Measurements from ENCODE around the gene TBCC. TPM values are rescaled to one million over a fixed set of nuclear protein-coding genes. Genes with fewer than 3 reads are reported as not detected.

TBCC gene
- total and polyA plus RNA-seq, 7 experiments from 2014 or later = 39.6 to 119 (median 73.5) TPM

- H3K4me1 Mint-ChIP-seq = peaks cover 21 to 46% (median 36%) of the 10 kb centered on the region in 7 donors
- no peak for DNase-seq
- H3K4me3 Mint-ChIP-seq = no peak overlapping the region
- CTCF ChIA-PET = no interaction called here
- H3K4me3 ChIP-seq (ENCODE audit: low read length) = no peak overlapping the region
- H3K27me3 Mint-ChIP-seq = no peaks in the 10 kb centered on the region
- peaks cover 17 to 37% (median 25%) of the 10 kb centered on the region in 5 donors for H3K36me3 Mint-ChIP-seq
- POLR2A ChIA-PET = interaction anchor here (5.9 to 42.6 kb wide), 2 partner anchors 12 to 19 kb away, joined by 62 to 1628 read pairs; partner anchors contain the start of genes BICRAL and TBCC
- no peaks in the 10 kb centered on the region for H3K4me1 ChIP-seq (ENCODE audit: control insufficient read depth in 2 of 2, insufficient read depth in 2 of 2, low read length in 2 of 2)
- intact Hi-C loops (cut with micrococcal nuclease) = no loop called here
- no peaks in the 10 kb centered on the region for H3K9me3 ChIP-seq (ENCODE audit: control insufficient read depth in 2 of 3, low read length in 3 of 3)
- no peak overlapping the region for H3K27ac ChIP-seq (ENCODE audit: low read depth, low read length)
- H3K27ac Mint-ChIP-seq = peak overlapping the region in 3 of 9 donors; percentile 30 to 88 (median 45)
- H3K36me3 ChIP-seq (ENCODE audit: control insufficient read depth in 2 of 3, insufficient read depth in 3 of 3, low read length in 3 of 3) = peaks cover 0 to 17% (median 0%) of the 10 kb centered on the region in 3 experiments
- no peak for ATAC-seq
- no peaks in the 10 kb centered on the region for H3K27me3 ChIP-seq (ENCODE audit: control insufficient read depth in 2 of 2, insufficient read depth in 2 of 2, low read length in 2 of 2)
- H3K9me3 Mint-ChIP-seq = no peaks in the 10 kb centered on the region
Measured at GRCh38 chr6:42758756-42759430, 13.0 kb upstream of the TBCC start.

GRCh38 chr6:42756722-42757121 is 10.8 kb upstream of the TBCC start:
- peaks cover 18 to 56% (median 38%) of the 10 kb centered on the region in 7 donors for H3K4me1 Mint-ChIP-seq
- Histone ChIP-seq H3K27ac (ENCODE audit: low read depth, low read length) (no peak overlapping the region), H3K27me3 (ENCODE audit: control insufficient read depth in 2 of 2, insufficient read depth in 2 of 2, low read length in 2 of 2) (no peaks in the 10 kb centered on the region), H3K9me3 (ENCODE audit: control insufficient read depth in 2 of 3, low read length in 3 of 3) (no peaks in the 10 kb centered on the region), H3K4me1 (ENCODE audit: control insufficient read depth in 2 of 2, insufficient read depth in 2 of 2, low read length in 2 of 2) (no peaks in the 10 kb centered on the region), H3K4me3 (ENCODE audit: low read length) (no peak overlapping the region), H3K36me3 (ENCODE audit: control insufficient read depth in 2 of 3, insufficient read depth in 3 of 3, low read length in 3 of 3) (peaks cover 0 to 19% (median 0%) of the 10 kb centered on the region in 3 experiments)
- peak overlapping the region in 1 of 9 donors; percentile 78 for H3K27ac Mint-ChIP-seq
- H3K9me3 Mint-ChIP-seq = no peaks in the 10 kb centered on the region
- H3K4me3 Mint-ChIP-seq = no peak overlapping the region
- intact Hi-C loops (cut with micrococcal nuclease) = no loop called here
- DNase-seq (no peak), ATAC-seq (no peak)
- no peaks in the 10 kb centered on the region for H3K27me3 Mint-ChIP-seq
- ChIA-PET CTCF (interaction anchor here (0.6 kb wide), 1 partner anchor 93 kb away, joined by 3 read pairs; no protein-coding TSS in a partner anchor), POLR2A (interaction anchor here (2.7 to 42.6 kb wide), 2 partner anchors 10 to 21 kb away, joined by 14 to 1628 read pairs; partner anchors contain the start of genes BICRAL and TBCC)
- peaks cover 17 to 41% (median 25%) of the 10 kb centered on the region in 5 donors for H3K36me3 Mint-ChIP-seq

GRCh38 chr6:42754759-42755158 is 8.9 kb upstream of the TBCC start:
- ATAC-seq (no peak), DNase-seq (no peak)
- Histone ChIP-seq H3K4me3 (ENCODE audit: low read length) (no peak overlapping the region), H3K9me3 (ENCODE audit: control insufficient read depth in 2 of 3, low read length in 3 of 3) (no peaks in the 10 kb centered on the region), H3K4me1 (ENCODE audit: control insufficient read depth in 2 of 2, insufficient read depth in 2 of 2, low read length in 2 of 2) (no peaks in the 10 kb centered on the region), H3K27ac (ENCODE audit: low read depth, low read length) (no peak overlapping the region), H3K36me3 (ENCODE audit: control insufficient read depth in 2 of 3, insufficient read depth in 3 of 3, low read length in 3 of 3) (peaks cover 0 to 18% (median 0%) of the 10 kb centered on the region in 3 experiments), H3K27me3 (ENCODE audit: control insufficient read depth in 2 of 2, insufficient read depth in 2 of 2, low read length in 2 of 2) (no peaks in the 10 kb centered on the region)
- H3K4me1 Mint-ChIP-seq = peaks cover 18 to 61% (median 43%) of the 10 kb centered on the region in 7 donors
- intact Hi-C loops (cut with micrococcal nuclease) = no loop called here
- ChIA-PET POLR2A (interaction anchor here (0.5 to 42.6 kb wide), 3 partner anchors 8 to 23 kb away, joined by 3 to 1628 read pairs (median 14); partner anchors contain the start of genes BICRAL and TBCC), CTCF (no interaction called here)
- H3K9me3 Mint-ChIP-seq = no peaks in the 10 kb centered on the region
- peaks cover 17 to 40% (median 25%) of the 10 kb centered on the region in 5 donors for H3K36me3 Mint-ChIP-seq
- peak overlapping the region in 3 of 9 donors; percentile 45 to 70 (median 53) for H3K27ac Mint-ChIP-seq
- H3K27me3 Mint-ChIP-seq = no peaks in the 10 kb centered on the region
- peak overlapping the region in 1 of 10 donors; percentile 0 for H3K4me3 Mint-ChIP-seq

GRCh38 chr6:42751055-42751454 is 5.2 kb upstream of the TBCC start:
- Mint-ChIP-seq H3K27ac (peak overlapping the region in 2 of 9 donors; percentile 14 to 22), H3K36me3 (peaks cover 2 to 16% (median 12%) of the 10 kb centered on the region in 5 donors), H3K27me3 (no peaks in the 10 kb centered on the region), H3K9me3 (peaks cover 0 to 1% (median 0%) of the 10 kb centered on the region in 11 donors), H3K4me1 (peaks cover 22 to 51% (median 40%) of the 10 kb centered on the region in 7 donors), H3K4me3 (no peak overlapping the region)
- POLR2A ChIA-PET = interaction anchor here (1.2 to 42.6 kb wide), 3 partner anchors 11 to 27 kb away, joined by 5 to 1628 read pairs (median 6); partner anchors contain the start of gene BICRAL
- Histone ChIP-seq H3K4me3 (ENCODE audit: low read length) (no peak overlapping the region), H3K4me1 (ENCODE audit: control insufficient read depth in 2 of 2, insufficient read depth in 2 of 2, low read length in 2 of 2) (peaks cover 11 to 20% of the 10 kb centered on the region in 2 donors), H3K36me3 (ENCODE audit: control insufficient read depth in 2 of 3, insufficient read depth in 3 of 3, low read length in 3 of 3) (peaks cover 0 to 3% (median 0%) of the 10 kb centered on the region in 3 experiments), H3K27me3 (ENCODE audit: control insufficient read depth in 2 of 2, insufficient read depth in 2 of 2, low read length in 2 of 2) (no peaks in the 10 kb centered on the region), H3K9me3 (ENCODE audit: control insufficient read depth in 2 of 3, low read length in 3 of 3) (no peaks in the 10 kb centered on the region), H3K27ac (ENCODE audit: low read depth, low read length) (no peak overlapping the region)
- intact Hi-C loops (cut with micrococcal nuclease) = no loop called here
- ATAC-seq (no peak), DNase-seq (no peak)
- CTCF ChIA-PET = no interaction called here

- Histone ChIP-seq H3K27me3 (ENCODE audit: control insufficient read depth in 2 of 2, insufficient read depth in 2 of 2, low read length in 2 of 2) (no peaks in the 10 kb centered on the region), H3K9me3 (ENCODE audit: control insufficient read depth in 2 of 3, low read length in 3 of 3) (peaks cover 0 to 14% (median 0%) of the 10 kb centered on the region in 3 experiments), H3K36me3 (ENCODE audit: control insufficient read depth in 2 of 3, insufficient read depth in 3 of 3, low read length in 3 of 3) (peaks cover 0 to 6% (median 0%) of the 10 kb centered on the region in 3 experiments), H3K27ac (ENCODE audit: low read depth, low read length) (peak overlapping the region; percentile 88), H3K4me1 (ENCODE audit: control insufficient read depth in 2 of 2, insufficient read depth in 2 of 2, low read length in 2 of 2) (peaks cover 19 to 29% of the 10 kb centered on the region in 2 donors), H3K4me3 (ENCODE audit: low read length) (no peak overlapping the region)
- peaks cover 0 to 25% (median 5%) of the 10 kb centered on the region in 11 donors for H3K9me3 Mint-ChIP-seq
- POLR2A ChIA-PET = interaction anchor here (0.6 to 42.6 kb wide), 11 partner anchors 12 to 1726 kb away, joined by 3 to 1628 read pairs (median 10); partner anchors contain the start of genes BICRAL, CNPY3, PPP2R5D and RPL7L1
- peaks cover 4 to 16% (median 10%) of the 10 kb centered on the region in 5 donors for H3K36me3 Mint-ChIP-seq
- CTCF ChIA-PET = interaction anchor here (0.6 to 5.0 kb wide), 4 partner anchors 21 to 33 kb away, joined by 4 to 34 read pairs (median 7); no protein-coding TSS in a partner anchor
- intact Hi-C loops (cut with micrococcal nuclease) = loop anchor here (5.0 to 10.0 kb wide), 6 partner anchors 184 to 1676 kb away; partner anchors contain the start of genes NFYA (in 2 of the 2), OARD1 (in 2 of the 2), BYSL (in 1 of the 2) and MED20 (in 1 of the 2)
- peak overlapping the region; percentile 56 to 100 (median 100) for H3K27ac Mint-ChIP-seq
- peaks cover 19 to 52% (median 33%) of the 10 kb centered on the region in 7 donors for H3K4me1 Mint-ChIP-seq
- DNase-seq = no peak
- no peak for ATAC-seq
- peak overlapping the region; percentile 60 to 100 (median 99) for H3K4me3 Mint-ChIP-seq
- no peaks in the 10 kb centered on the region for H3K27me3 Mint-ChIP-seq
Measured at GRCh38 chr6:42748203-42748898, 2.4 kb upstream of the TBCC start.
